OCI-LY7 (cell line): ENCODE measurements around the gene SERPINC1. TPM values are rescaled to one million over a fixed set of nuclear protein-coding genes. Genes with fewer than 3 reads are reported as not detected.

Experiments
- BruUV-seq: library from RNA; stranded (reverse); fragments of 400-500 nt; replicated peaks from 2 replicates; lab custom pipeline; 2021; lab: Mats Ljungman, UMichigan
- CTCF ChIA-PET: fragments of 300-600 bp; sonication (Branson Sonifier 250); formaldehyde crosslinking; loops from one replicate; lab custom pipeline; 2022; ENCODE audit warnings: antibody characterized with exemption; ENCODE audit not compliant: unreplicated experiment; lab: Charles Lee
- POLR2A ChIA-PET: fragments of 300-600 bp; sonication (Branson Sonifier 250); formaldehyde crosslinking; loops from one replicate; lab custom pipeline; 2022; ENCODE audit warnings: antibody characterized with exemption; lab: Charles Lee
- DNase-seq: peaks from one replicate; pipeline ENCODE4 v3.0.0-alpha.2; 2015; ENCODE audit warnings: low spot score
- H2AFZ ChIP-seq: fragments of 200-600 bp; sonication (generic), shearing (Covaris generic); 2 replicates; pipeline ENCODE4 v1.6.1; 2014; ENCODE audit warnings: mild to moderate bottlenecking, antibody characterized with exemption, low read length, moderate library complexity
- H3K27ac ChIP-seq: fragments of 200-600 bp; sonication (generic); 2 replicates; pipeline ENCODE4 v1.5.1; 2014; ENCODE audit warnings: mixed run types, low read depth, mild to moderate bottlenecking, moderate library complexity, low read length, inconsistent platforms; ENCODE audit not compliant: poor library complexity, severe bottlenecking
- H3K36me3 ChIP-seq: fragments of 200-600 bp; sonication (generic); 2 replicates; pipeline ENCODE4 v1.6.1; 2014; ENCODE audit warnings: mild to moderate bottlenecking, antibody characterized with exemption, low read length, moderate library complexity, mixed read lengths; ENCODE audit not compliant: insufficient read depth
- H3K4me1 ChIP-seq: fragments of 200-600 bp; sonication (generic); 2 replicates; pipeline ENCODE4 v1.5.1; 2014; ENCODE audit warnings: mild to moderate bottlenecking, low read length; ENCODE audit not compliant: insufficient read depth, poor library complexity, severe bottlenecking
- H3K4me2 ChIP-seq: fragments of 200-600 bp; sonication (generic); 2 replicates; pipeline ENCODE4 v1.6.1; 2014; ENCODE audit warnings: mild to moderate bottlenecking, low read length
- H3K4me3 ChIP-seq: fragments of 200-600 bp; sonication (generic); 2 replicates; pipeline ENCODE4 v1.5.1; 2014; ENCODE audit warnings: mild to moderate bottlenecking, low read depth, low read length; ENCODE audit not compliant: poor library complexity, severe bottlenecking
- H3K79me2 ChIP-seq: fragments of 200-600 bp; sonication (generic); 2 replicates; pipeline ENCODE4 v1.6.1; 2016; ENCODE audit warnings: low read depth, mild to moderate bottlenecking, low read length, moderate library complexity, mixed read lengths; ENCODE audit not compliant: insufficient read depth
- H3K9me2 ChIP-seq: fragments of 200-600 bp; sonication (generic); 2 replicates; pipeline ENCODE4 v1.6.1; 2016; ENCODE audit warnings: mild to moderate bottlenecking, low read length, mixed read lengths; ENCODE audit not compliant: insufficient read depth
- H3K9me3 ChIP-seq: fragments of 200-600 bp; sonication (generic); 2 replicates; pipeline ENCODE4 v1.6.1; 2014; ENCODE audit warnings: mild to moderate bottlenecking, mixed run types, low read length, mixed read lengths
- H4K20me1 ChIP-seq: fragments of 200-600 bp; sonication (generic); 2 replicates; pipeline ENCODE4 v1.6.1; 2014; ENCODE audit warnings: mild to moderate bottlenecking, antibody characterized with exemption, low read length, moderate library complexity, mixed read lengths; ENCODE audit not compliant: insufficient read depth
- EZH2phosphoT487 ChIP-seq: fragments of 200-600 bp; sonication (generic); IDR thresholded peaks from 2 replicates; pipeline ENCODE4 v1.6.1; 2018; ENCODE audit warnings: low read depth, borderline replicate concordance, mild to moderate bottlenecking, mixed run types, antibody characterized with exemption, low read length, moderate library complexity, mixed read lengths
- intact Hi-C: fragments of 100-400 bp; cut with micrococcal nuclease; formaldehyde crosslinking; loops from one replicate; pipeline ENCODE4 v1.10.0; 2022; ENCODE audit not compliant: unreplicated experiment
- total RNA-seq, 2 experiments: library from RNA; depleted of rRNA in 1 of 2; stranded (reverse); fragments of >200 nt in 1 of 2; shearing (Covaris generic) in 1 of 2; gene quantifications; 2 replicates each; pipeline ENCODE4 v1.2.3, GENCODE V29; 2014 to 2022
- TF ChIP-seq, protein P1 (sequence below): fragments of 200-600 bp; sonication (generic); conservative IDR thresholded peaks from 2 replicates; pipeline ENCODE4 v1.5.1; 2014; ENCODE audit warnings: mild to moderate bottlenecking, antibody characterized with exemption, low read length, moderate library complexity, mixed read lengths

The SERPINC1 gene
- total RNA-seq, 2 experiments from 2014 or later = not detected

DNA sequence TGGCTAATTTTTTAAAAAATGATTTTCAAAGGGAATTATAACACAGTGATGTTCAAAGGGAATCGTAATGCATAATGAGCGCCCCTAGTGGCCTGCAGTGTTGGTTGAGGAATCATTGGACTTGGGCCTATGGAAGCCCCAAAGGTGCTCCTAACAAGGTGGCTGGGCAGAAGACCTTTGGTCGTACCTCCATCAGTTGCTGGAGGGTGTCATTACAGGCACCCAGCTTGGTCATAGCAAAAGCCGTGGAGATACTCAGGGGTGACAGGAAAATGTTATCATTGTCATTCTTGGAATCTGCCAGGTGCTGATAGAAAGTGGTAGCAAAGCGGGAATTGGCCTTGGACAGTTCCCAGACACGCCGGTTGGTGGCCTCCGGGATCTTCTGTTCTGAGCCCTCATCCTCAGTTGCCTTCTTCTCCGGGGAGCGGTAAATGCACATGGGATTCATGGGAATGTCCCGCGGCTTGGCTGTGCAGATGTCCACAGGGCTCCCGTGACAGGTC lies 2.7 kb downstream of the SERPINC1 start:
- ChIA-PET POLR2A (interaction anchor here (0.6 kb wide), 1 partner anchor 64 kb away, joined by 6 read pairs; no protein-coding TSS in a partner anchor), CTCF (no interaction called here)
- TF ChIP-seq EZH2phosphoT487 = no peak
- TF ChIP-seq, protein P1, sequence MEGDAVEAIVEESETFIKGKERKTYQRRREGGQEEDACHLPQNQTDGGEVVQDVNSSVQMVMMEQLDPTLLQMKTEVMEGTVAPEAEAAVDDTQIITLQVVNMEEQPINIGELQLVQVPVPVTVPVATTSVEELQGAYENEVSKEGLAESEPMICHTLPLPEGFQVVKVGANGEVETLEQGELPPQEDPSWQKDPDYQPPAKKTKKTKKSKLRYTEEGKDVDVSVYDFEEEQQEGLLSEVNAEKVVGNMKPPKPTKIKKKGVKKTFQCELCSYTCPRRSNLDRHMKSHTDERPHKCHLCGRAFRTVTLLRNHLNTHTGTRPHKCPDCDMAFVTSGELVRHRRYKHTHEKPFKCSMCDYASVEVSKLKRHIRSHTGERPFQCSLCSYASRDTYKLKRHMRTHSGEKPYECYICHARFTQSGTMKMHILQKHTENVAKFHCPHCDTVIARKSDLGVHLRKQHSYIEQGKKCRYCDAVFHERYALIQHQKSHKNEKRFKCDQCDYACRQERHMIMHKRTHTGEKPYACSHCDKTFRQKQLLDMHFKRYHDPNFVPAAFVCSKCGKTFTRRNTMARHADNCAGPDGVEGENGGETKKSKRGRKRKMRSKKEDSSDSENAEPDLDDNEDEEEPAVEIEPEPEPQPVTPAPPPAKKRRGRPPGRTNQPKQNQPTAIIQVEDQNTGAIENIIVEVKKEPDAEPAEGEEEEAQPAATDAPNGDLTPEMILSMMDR = peak; percentile 95
- no TSS peak for BruUV-seq
- Histone ChIP-seq H3K79me2 (no peaks in the 10 kb centered on the region), H3K27ac (no peak overlapping the region), H3K4me2 (no peak overlapping the region), H3K36me3 (no peaks in the 10 kb centered on the region), H3K4me1 (no peaks in the 10 kb centered on the region), H3K4me3 (no peak overlapping the region), H3K9me2 (no peaks in the 10 kb centered on the region), H2AFZ (no peak overlapping the region), H4K20me1 (no peaks in the 10 kb centered on the region), H3K9me3 (no peaks in the 10 kb centered on the region)
- intact Hi-C loops = no loop called here
- peak; percentile 67 for DNase-seq

DNA sequence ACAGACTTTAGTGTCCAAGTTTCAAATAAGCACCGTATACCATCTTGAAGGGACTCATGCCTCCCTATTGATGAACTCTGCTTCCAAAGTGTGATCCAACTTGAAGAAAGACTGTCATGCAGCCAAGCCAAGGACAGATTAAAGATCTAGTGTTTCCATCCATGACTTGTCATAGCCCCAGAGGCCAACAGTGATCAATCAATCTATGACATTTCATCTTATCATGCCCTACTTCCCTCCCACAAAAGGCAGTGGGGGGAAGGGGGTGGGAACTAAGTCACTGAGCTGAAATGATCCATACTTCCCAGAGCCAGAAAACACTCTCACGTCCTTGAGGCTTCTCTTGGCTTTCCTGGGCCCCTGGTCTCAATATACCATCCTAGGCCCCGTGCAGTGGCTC lies 4.0 kb downstream of the SERPINC1 start:
- intact Hi-C loops = no loop called here
- H3K4me2 ChIP-seq = no peak overlapping the region
- H3K79me2 ChIP-seq = no peaks in the 10 kb centered on the region
- H3K27ac ChIP-seq = no peak overlapping the region
- CTCF ChIA-PET = no interaction called here
- H2AFZ ChIP-seq = no peak overlapping the region
- no peaks in the 10 kb centered on the region for H3K4me1 ChIP-seq
- H3K9me2 ChIP-seq = no peaks in the 10 kb centered on the region
- no peaks in the 10 kb centered on the region for H3K9me3 ChIP-seq
- no peak for DNase-seq
- no peak for TF ChIP-seq EZH2phosphoT487
- TF ChIP-seq, protein P1 = no peak
- H3K4me3 ChIP-seq = no peak overlapping the region
- H3K36me3 ChIP-seq = no peaks in the 10 kb centered on the region
- BruUV-seq = no TSS peak
- POLR2A ChIA-PET = interaction anchor here (0.7 kb wide), 1 partner anchor 117 kb away, joined by 3 read pairs; no protein-coding TSS in a partner anchor
- H4K20me1 ChIP-seq = no peaks in the 10 kb centered on the region

DNA sequence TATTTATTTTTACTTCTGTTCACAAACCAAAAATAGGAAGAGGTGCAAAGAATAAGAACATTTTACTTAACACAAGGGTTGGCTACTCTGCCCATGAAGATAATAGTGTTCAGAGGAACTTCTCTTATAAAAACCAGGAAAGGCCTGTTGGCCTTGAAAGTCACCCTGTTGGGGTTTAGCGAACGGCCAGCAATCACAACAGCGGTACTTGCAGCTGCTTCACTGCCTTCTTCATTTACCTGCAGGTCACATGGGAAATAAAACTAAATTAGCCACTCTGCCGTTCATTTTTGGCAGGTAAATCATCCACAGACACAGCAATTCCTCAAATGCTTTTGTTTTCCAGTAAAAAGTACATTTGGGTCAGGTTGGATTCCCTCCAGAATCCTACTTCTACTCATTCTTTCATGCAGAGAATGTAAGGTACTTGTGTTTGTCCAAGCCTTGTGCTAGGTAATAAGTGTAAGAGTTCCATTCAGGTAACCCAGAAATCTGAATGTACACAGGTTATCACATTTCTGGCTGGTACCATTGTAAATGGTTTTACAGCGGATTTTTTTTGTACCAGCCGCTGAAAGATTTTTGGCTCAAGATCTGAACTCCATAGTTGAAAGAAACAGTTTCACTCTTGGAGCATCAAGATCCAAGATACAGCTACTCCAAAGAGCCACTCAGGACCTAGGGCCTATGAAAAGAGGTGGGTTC lies 13.1 kb downstream of the SERPINC1 start:
- Histone ChIP-seq H4K20me1 (no peaks in the 10 kb centered on the region), H3K4me2 (no peak overlapping the region), H3K79me2 (no peaks in the 10 kb centered on the region), H3K4me3 (no peak overlapping the region), H3K36me3 (no peaks in the 10 kb centered on the region), H2AFZ (no peak overlapping the region), H3K9me2 (no peaks in the 10 kb centered on the region), H3K27ac (no peak overlapping the region), H3K9me3 (no peaks in the 10 kb centered on the region), H3K4me1 (no peaks in the 10 kb centered on the region)
- intact Hi-C loops = no loop called here
- TF ChIP-seq EZH2phosphoT487 = no peak
- TF ChIP-seq, protein P1 = no peak
- no peak for DNase-seq
- no TSS peak for BruUV-seq
- ChIA-PET POLR2A (no interaction called here), CTCF (no interaction called here)
